Stimulated activated CD8-positive, alpha-beta memory T cell treated with anti-CD3 and anti-CD28 coated beads, Interleukin-15, amount 100 ng/mL, for 1 hour (primary cell): ENCODE results near the gene KNCN.

Experiments
- DNase-seq: peaks from one replicate; pipeline ENCODE4 v3.0.0-alpha.2; 2020; ENCODE audit warnings: low read depth

KNCN gene

DNA sequence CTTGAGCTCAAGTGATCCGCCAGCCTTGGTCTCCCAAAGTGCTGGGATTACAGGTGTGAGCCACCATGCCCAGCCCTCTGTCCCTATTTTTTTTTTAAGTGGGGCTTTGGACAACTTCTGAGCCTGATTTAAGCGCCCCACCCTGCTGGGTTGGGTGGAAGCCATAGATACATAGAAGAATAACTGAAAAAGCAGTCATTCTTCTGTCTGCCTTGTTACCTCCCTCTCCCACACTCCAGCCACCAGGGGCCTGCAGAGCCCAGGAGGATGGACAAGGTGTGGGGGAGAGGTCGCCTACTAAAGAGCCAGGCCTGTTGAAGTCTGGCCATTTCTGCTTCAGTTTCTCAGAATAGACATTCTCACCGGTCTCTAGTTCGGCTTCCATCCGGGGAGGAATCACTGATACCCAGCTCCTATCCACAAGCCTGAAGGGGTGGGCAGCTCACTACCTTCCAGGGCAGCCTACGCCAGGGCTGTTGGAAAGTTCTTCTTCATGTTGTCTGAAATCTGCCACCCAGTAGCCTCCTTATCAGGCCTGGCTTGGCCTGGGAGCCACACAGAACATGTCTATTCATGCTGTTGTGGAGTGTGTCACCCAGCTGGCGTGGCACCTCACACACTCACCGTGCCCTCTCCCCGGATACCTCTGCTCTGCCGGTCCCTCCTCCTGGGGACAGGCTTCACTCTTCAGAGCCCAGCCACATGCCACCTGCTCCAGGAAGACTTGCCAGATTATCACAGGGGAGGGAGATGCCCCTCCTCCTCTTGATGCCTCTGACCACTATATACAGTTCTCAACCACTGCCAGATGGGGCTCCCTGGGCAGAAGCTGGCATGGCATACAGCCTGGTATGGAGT lies 27.7 kb downstream of the KNCN start:
- no peak for DNase-seq

DNA sequence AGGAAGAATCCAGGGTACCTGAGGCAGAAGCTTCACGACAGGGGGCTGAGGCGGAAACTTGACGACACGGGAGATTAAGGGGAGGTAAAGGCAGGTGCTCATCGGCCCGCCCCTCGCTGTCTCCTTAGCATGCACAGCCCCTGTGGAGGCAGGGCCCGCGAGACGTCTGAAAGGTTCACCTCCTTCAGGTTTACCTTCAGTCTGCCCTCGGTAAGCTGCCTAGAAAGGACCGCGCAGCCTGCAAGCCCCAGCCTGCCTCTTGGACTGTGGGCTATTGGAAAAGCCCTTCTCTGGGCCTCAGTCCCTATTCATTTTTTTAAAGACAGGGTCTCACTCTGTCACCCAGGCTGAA lies 28.5 kb downstream of the KNCN start:
- DNase-seq, result no peak

DNA sequence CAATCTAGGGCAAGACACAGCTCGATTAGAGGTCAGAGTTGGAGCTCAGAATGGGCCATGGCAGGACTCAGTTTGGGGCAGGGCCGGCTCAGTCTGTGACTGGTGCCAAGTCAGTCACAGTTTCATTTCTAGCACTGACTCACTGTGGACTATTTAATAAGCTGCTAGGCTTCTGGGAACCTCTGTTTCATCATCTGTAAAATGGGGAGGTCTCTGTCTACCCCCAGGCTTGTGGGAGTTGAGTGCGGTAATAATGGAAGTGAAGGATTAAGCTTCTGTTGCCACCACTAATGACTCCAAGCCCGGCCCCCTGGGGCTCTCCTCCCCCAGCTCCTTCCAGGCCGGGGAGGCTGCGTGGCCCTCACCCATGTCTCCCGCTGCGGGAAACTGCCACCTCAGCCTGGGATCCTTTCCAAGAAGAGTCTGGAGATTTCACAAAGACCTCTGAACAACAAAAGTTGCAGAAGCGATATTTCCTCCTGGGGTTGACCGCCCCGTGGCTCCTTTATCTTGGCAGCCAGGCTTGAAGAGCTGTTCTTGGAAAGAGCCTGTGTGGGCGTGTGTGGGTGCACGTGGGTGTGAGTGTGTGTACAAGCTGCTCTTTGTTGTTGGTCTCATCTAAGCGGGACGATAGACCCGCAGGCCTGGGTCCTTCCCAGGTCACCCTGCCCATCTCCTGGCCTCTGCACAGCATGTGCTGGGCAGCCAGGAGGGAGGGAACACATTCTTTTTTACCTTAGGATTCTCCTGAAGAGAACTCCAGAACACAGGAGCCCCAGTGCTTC lies 29.1 kb downstream of the KNCN start:
- DNase-seq, result no peak

DNA sequence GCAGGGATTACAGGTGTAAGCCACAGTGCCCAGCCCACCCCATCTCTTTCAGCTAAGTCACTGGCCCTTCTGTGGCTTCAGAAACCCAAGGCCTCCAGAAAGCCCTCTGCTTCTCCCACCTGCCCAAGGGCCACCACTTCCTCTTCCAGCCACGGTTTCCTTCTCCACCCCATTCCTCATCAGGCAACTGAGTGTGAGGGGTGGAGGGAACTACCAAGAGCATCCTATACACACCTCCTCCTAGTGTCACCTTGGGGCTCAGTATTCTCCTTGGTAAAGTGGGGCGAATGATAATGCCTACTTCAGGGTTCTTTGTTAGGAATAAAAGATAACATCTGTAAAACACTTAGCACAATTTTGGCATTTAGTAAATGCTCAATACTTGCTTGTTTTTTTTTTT lies 30.0 kb downstream of the KNCN start:
- no peak for DNase-seq

DNA sequence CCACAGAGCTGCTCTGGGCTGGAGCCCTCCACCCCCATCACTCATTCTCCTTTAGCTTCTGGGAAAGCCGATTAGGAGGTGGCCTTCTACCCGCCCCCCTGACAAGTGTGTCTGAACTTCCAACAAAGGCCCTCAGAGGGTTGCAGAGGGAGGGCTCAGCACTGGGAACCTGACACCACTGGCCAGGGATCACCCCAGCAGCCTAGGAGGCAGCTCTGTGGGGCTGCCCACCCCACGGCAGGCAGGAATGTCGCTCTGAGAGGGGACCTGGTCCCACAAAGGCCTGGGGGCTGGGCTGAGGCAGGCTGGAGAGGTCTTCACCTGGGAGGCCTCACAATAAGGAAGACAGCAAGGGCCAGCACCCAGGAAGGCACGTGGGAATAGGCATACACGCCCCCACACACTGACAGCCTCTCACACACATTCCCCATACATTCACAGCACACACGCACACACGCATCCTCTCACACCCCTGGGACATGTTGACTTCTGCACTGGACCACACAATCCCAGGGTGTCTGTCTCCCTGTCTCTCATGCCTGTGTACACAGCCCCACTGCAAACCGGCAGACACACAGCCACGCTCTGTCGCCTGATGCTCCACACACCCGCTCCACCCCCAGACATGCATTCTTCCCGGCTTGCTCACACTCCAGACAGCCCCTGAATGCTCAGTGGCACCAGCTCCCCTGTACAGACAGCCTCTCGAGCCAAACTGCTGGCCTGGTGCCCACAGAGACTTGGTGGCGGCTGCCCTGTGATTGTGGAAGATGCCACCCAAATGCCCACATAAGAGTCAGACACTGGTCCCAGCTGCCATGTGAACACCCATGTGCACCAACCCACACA lies 31.2 kb downstream of the KNCN start:
- DNase-seq, result no peak

DNA sequence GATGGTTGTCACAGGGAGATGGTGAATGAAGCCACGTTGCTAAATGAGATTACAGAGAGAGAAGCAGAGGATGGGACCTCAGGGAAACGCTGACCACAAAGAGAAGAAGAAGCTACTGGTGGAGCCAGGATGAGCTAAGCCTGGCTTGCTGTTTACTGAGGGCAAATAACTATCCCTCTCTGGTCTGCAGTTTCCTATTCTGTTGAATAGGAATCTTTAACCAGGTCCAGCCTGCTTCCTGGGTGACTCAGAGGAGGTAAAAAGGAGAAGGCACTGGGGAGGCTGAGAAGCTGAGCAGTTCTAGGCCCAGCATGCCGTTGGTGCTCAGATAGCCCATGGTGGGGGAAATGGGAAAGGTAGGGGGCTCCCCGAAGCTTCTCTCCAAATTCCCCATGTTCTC lies 32.2 kb downstream of the KNCN start:
- no peak for DNase-seq

DNA sequence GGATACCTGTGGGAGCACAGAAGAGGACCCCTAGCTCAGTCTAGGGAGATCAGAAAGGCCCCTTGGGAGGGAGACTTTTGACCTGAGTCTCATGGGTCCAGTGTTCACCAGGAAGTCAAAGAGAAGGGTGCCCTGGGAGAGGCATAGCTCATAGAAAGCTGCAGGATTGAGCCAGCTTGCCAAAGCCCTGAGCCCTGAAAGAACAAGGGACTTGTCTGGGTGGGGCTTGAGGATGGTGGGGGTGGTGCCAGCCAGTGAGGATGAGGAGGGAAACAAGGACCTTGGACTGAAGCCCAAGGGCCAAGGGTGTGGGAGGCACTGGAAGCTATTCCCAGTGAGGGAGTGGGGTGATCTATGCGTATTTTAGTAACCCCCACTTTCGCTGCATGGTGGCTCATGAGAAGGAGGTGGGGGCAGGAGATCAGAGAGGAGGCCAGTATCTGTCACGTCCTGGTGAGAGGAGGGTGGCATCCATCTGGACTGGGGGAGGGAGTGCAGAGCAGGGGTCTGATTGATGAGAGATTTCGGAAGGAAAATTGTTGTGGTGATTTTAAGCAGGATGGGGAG lies 33.4 kb downstream of the KNCN start:
- DNase-seq, result no peak

DNA sequence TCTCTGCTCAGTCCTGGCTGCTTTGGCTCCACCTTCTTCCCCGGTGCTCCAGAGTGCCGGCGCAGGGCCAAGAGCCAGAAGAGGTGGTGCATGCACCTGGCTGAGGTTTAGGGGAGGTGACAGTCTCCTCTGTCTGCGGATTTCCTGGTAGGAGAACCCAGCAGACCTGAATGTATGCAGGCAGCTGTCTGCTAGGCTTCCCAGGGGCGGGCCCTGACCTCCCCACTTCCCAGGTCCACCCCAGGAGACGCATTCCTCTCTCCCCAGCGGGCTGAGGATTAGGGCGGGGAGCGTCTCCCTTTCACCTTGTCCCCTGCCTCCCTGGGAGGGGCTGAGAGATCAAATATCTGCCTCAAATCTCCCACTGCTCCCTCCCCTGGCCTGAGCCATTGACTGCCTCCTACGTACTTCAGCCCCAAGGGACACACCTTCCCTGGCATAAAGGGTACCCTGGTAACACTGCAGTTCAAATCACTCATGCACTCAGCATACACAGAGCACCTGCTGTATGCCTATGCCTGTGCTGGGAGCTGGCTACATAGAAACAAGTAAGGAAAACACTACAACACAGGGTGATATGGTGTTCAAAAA lies 34.3 kb downstream of the KNCN start:
- no peak for DNase-seq

DNA sequence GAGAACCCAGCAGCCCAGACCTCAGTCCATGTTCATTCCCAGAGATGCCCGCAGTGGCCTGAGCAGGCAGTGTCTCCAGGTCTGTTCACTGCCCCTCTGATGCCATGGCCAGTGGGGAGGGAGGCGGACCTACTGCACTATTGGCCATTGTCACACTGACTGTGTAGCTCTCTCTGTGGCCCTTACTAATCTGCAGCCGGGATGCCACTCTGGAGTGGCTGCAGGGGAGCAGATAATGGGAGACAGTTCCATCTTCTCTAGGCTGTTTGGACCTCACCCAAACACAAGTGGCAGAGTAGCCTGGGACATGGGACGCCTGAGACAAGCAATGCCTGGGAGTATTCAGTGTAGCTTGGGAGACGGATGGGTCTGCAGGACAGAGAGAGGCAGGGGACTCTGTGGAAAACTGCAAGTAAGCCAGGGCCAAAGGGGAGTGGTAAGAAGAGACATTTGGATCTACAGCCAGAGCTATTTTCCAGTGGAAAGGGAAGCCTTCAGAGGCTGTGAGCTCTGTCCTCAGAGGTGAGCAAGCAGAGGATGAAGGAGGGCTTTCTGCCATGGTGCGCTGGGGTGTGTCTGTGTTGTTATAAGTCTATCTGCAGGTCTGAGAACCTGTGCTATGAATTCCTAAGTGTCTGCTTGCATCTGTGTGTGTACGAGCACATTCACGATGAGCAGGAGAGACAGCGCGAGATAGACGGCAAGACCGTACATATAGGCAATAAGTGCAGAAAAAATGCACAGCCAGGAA lies 35.1 kb downstream of the KNCN start:
- DNase-seq, result no peak

DNA sequence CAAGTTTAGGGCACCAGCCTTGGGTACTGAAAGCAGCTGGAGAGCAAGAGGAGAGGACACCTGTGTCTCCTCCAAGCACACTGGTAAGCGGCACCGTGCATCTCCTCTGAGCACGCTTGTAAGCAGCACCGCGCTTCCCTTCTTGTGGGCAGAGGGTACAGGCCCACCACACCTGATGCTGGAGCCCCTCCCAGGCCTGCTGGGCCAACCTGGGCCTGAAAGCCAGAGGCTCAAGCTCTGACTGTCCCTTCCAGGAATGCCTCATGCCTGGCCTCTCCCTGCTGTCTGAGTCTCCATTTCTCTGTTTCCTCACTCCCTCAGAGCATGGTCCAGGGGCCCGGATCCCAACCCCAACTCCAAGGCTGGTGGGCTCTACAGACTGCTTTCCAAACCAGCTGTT lies 35.9 kb downstream of the KNCN start:
- DNase-seq, result no peak

DNA sequence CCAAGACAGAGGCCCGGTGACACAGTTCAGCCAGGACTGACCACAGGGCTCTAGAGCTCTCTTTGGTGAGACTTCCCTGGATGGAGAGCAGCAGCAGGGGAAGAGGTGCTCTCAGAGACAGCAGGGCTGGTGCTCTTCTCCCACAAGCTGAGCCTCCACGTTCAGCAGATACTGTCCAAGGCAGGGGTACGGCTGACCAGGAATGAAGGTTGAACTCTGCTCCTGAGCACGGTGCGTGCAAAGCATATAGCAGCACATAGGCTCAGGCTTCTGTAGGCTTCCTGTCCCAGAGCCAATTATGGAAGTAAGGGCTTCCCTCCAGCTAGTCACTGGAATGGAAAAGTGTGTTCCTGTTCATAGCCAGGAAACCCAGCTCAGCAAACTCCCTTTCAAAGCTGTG lies 37.9 kb downstream of the KNCN start:
- DNase-seq, result no peak

DNA sequence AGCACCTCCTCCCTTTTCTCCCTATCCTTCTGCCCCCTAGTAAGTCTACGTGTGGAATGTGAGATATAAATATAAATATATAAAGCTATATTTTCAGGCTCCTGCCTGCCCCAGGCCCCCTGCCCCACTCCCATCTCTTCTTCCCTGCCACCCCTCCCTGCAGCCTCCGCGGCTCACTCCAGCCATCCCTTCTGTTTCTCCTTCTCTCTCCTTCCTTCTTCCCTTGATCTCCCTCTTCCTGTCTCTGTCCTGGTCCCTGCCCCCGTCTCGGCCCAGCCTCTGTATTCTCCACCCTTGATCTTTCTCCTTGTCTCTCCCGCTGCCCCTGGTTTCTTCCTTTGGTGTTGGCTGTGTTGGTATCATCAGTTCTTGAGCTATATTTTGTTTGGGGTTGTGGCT lies 38.7 kb downstream of the KNCN start:
- DNase-seq, result no peak

DNA sequence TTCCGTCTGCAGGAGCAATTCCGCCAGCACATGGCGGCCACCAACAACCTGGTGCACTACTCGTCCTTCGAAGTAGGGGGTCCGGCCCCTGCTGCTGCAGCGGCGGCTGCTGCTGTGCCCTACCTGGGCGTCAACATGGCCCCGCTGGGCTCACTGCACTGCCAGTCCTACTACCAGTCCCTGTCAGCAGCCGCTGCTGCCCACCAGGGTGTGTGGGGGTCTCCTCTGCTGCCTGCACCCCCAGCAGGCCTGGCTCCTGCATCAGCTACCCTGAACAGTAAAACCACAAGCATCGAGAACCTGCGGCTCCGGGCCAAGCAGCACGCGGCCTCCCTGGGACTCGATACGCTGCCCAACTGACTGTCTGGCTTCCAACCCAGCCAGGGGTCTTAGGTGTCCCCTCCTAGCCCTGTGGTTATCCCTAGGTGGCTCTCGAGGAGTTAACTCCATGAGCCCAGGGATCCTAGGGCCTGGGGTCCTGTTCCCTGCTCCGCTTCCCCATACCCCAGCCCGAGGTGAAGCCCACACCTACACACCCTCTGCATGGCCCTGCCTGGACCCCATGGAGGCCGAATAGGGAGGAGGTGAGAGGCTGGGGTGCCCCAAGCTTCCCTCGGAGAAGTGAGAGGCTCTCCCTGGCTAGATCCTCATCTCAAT lies 39.2 kb downstream of the KNCN start:
- no peak for DNase-seq

DNA sequence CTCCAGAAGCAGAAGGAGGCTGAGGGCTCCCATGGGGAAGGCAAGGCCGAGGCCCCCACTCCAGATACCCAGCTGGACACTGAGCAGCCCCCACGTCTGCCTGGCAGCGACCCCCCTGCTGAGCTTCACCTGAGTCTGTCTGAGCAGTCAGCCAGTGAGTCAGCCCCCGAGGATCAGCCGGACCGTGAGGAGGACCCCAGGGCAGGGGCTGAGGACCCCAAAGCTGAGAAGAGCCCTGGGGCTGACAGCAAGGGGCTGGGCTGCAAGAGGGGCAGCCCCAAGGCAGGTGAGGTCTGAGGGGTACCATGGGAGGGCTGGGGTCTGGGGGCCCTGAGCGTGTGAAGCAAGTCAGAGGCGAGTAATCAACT lies 40.5 kb downstream of the KNCN start:
- no peak for DNase-seq

DNA sequence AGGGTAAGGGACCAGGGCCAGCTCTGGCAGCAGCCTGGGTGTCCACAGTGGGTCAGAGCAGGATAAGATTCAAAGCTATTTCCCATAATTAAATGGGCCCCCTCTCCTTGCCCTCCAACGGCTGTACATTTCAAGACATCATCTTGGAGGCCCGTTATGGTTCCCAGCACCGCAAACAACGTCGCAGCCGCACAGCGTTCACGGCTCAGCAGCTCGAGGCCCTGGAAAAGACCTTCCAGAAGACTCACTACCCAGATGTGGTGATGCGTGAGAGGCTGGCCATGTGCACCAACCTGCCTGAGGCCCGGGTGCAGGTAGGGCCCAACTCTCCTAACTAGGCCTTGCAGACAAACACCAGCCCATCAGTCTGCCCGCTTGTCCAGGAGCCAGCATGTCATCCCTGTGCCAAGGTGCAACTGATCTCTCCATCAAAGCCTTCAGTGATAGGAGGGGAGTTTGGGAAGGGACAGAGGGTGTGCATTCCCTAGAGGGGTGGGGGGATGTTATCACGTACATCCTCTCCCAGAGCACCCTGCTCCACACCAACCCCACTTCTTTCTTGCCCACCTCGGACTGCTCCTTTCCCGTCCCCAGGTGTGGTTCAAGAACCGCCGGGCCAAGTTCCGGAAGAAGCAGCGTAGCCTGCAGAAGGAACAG lies 41.0 kb downstream of the KNCN start:
- no peak for DNase-seq

DNA sequence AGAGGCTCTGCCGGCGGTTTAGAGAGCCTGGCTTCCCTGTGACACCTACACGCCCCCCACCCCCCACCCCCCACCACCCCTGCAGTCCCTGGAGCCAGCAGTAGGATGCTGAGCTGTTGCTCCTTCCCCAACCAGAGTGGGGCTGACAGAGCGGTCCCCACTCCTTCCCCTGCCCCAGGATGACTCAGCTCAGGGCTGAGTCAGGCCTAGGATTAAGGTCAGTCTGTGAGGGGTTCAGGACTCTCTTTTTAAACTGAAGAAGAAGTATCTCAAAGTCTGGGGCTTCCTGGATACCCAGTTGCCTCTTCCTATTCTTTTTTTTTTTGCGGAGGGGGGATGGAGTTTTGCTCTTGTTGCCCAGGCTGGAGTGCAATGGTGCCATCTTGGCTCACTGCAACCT lies 42.7 kb downstream of the KNCN start:
- no peak for DNase-seq

DNA sequence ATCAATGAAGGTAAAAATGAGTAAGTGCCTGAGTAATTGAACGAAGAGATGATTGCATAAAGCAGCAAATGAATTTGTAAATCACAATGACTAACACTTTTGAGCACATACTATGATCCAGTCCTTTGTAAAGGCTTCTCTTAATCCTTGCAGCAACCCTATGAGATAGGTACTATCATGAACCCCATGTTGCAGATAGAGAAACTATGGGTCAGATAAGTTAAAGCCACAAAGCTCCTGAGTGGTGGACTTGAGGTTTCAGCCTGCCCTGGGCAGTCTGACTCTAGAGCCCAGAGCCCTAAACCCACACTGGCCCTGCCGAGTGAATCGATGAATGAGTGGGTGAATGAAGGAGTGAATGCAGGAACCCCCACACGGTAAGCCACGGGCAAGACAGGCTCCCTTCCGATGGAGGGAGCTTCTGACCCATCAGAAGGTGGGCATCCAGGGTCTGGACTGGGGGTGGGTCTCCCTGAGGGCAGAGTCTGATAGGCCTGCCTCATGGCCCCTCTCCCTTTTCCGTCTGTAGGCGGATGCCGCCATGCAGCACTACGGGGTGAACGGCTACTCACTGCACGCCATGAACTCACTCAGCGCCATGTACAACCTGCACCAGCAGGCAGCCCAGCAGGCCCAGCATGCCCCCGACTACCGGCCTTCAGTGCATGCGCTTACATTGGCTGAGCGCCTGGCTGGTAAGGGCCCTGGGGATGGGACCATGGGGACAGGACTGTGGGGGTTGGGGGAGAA lies 44.8 kb downstream of the KNCN start:
- DNase-seq, result no peak

DNA sequence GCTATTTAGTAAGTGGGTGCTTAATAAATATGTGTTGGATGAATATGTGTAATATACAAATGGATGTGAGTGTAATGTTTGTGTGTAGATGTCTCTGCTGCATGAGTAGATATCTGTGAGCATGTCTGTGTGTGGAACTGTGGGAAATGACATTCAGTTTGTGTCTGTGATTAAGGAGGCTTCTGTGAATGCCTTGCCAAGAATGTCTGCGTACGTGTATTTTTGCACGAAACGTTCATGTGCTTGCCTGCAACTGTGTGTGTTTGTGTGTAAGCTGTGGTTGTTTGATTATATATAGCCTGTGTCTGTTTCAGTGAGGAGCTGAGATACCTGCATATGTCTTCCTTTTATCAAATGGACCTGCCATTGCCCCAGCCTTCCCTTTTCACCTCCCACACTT lies 48.0 kb downstream of the KNCN start:
- DNase-seq, result no peak

DNA sequence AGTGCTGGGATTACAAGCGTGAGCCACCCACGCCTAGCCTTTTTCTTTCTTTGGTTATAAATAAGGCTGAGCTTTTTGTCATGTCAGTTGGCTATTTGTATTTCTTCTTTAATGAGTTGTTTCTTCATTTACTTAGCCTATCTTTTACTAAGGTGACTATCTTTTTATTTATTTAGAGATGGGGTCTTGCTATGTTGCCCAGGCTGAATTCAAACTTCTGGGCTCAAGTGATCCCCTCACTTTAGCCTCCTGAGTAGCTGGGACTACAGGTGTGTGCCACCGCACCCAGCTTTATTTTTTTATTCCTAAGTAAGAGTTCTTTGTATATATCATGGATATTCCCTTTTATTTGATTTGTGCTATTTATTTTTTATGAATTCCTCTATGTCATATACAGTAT lies 49.9 kb downstream of the KNCN start:
- DNase-seq, result no peak

DNA sequence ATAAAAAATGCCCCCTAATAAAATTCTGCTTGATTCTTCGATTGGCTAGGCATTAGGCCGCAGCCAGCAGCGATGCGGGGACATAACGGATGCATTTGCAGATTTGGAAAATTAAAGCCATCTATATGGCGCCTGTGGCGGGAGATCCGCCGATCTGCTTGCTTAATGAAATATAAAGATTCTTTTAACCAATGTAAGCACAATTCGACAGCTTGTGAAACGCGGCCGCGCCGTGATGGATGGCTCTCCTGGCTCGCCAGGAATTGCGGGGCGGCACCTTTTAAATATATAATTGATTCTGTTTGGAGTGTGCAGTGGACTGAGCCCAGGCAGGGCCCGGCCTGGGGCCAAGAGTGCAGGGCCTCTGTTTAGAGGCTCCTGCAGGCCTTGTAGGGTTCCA lies 53.8 kb downstream of the KNCN start:
- no peak for DNase-seq
